GM12878 (cell line): ENCODE results near the gene ANXA11.

Source experiments
- CBX3 ChIP-seq: fragments of 200-600 bp; sonication (generic); IDR thresholded peaks from 2 replicates; pipeline ENCODE4 v1.6.1; 2016; ENCODE audit warnings: low read depth, borderline replicate concordance
- CHD1 ChIP-seq: IDR thresholded peaks from 2 replicates; pipeline ENCODE4 v1.6.1; 2012; ENCODE audit warnings: low read depth, low read length, improper control_type of control experiment
- EP300 ChIP-seq, 2 experiments: fragments of 150-350 bp in 1 of 2; IDR thresholded peaks; 2 replicates each; pipeline ENCODE4 v1.6.1; 2011 to 2012; ENCODE audit warnings: low read depth in 2 of 2, low read length in 2 of 2, borderline replicate concordance in 1 of 2, improper control_type of control experiment in 1 of 2, inconsistent platforms in 1 of 2; ENCODE audit not compliant: control insufficient read depth in 1 of 2
- HDGF ChIP-seq: fragments of 450-650 bp; IDR thresholded peaks from 2 replicates; pipeline ENCODE4 v1.6.1; 2016; ENCODE audit warnings: antibody characterized with exemption
- JUND ChIP-seq: IDR thresholded peaks from 2 replicates; pipeline ENCODE4 v1.6.1; 2012; ENCODE audit warnings: low read depth, mild to moderate bottlenecking, low read length, improper control_type of control experiment, moderate library complexity
- NFIC ChIP-seq: IDR thresholded peaks from 2 replicates; pipeline ENCODE4 v1.6.1; 2012; ENCODE audit warnings: low read depth, mild to moderate bottlenecking, inconsistent platforms, low read length, moderate library complexity
- POLR2AphosphoS5 ChIP-seq: IDR thresholded peaks from 2 replicates; pipeline ENCODE4 v1.6.1; 2011; ENCODE audit warnings: mild to moderate bottlenecking, low read length, inconsistent platforms
- TF ChIP-seq, protein P1 (sequence below), 3 experiments: IDR thresholded peaks in 2 of 3; conservative IDR thresholded peaks in 1 of 3; 2 replicates each; pipeline ENCODE4 v1.5.1; 2011; ENCODE audit warnings: low read depth in 3 of 3, low read length in 3 of 3, mild to moderate bottlenecking in 3 of 3, control low read depth in 2 of 3, moderate library complexity in 2 of 3, inconsistent platforms in 1 of 3, mixed read lengths in 1 of 3; ENCODE audit not compliant: control insufficient read depth in 2 of 3, insufficient read depth in 1 of 3; ENCODE audit errors: extremely low read depth in 1 of 3
- TF ChIP-seq, protein P2 (sequence below): fragments of 450-650 bp; formaldehyde crosslinking; IDR thresholded peaks from 2 replicates; pipeline ENCODE4 v1.5.0; 2022; ENCODE audit warnings: mild to moderate bottlenecking, missing genetic modification characterization
- TF ChIP-seq, protein P3 (sequence below): fragments of 450-650 bp; IDR thresholded peaks from 2 replicates; pipeline ENCODE4 v1.6.1; 2017; ENCODE audit warnings: mild to moderate bottlenecking, low read depth, inconsistent platforms; ENCODE audit not compliant: poor library complexity, severe bottlenecking

DNA sequence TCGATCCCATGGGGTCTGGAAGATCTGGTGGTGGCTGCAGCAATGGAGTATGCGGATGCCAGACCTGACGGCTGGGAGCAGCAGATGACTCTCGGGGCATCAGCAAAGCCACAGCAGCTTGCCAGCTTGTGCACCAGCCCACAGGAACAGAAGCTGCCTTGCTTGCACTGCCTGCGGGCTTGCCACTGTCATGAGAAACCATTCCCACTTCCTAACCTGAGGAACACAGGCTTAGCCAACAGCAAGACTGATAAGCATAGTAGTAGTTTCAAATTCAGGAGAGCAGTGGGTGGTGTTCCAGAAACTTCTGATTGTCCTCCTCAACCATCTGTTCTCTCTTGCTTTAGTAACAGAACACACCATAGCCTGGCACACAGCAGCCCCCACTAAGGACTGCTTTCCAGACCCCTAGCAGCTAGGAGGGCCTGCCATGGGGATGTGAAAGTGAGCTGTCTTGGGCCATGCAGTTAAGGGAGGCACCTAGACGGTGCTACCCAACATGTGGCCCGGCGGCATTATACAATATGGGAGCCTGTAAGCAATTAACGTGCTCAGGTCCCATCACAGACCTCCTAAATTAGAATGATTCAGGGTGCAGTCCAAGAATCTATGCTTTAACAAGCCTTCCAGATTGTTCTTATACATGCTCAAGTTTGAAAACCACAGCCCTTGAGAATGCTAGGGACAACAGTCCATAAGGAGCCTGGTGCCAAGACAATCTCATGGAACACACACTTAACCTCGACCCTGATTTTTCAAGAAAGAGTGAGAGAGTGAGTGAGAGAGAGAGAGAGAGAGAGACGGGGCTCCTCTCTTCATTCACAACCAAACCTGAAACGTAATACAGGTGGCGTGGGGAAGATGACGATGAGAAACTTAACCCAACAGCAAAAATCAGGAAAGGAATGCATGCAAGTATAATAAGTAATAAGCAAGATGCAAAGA is 7.1 kb downstream of the ANXA11 start:
- TF ChIP-seq NFIC, result no peak
- TF ChIP-seq JUND, result no peak
- TF ChIP-seq, protein P1, sequence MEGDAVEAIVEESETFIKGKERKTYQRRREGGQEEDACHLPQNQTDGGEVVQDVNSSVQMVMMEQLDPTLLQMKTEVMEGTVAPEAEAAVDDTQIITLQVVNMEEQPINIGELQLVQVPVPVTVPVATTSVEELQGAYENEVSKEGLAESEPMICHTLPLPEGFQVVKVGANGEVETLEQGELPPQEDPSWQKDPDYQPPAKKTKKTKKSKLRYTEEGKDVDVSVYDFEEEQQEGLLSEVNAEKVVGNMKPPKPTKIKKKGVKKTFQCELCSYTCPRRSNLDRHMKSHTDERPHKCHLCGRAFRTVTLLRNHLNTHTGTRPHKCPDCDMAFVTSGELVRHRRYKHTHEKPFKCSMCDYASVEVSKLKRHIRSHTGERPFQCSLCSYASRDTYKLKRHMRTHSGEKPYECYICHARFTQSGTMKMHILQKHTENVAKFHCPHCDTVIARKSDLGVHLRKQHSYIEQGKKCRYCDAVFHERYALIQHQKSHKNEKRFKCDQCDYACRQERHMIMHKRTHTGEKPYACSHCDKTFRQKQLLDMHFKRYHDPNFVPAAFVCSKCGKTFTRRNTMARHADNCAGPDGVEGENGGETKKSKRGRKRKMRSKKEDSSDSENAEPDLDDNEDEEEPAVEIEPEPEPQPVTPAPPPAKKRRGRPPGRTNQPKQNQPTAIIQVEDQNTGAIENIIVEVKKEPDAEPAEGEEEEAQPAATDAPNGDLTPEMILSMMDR (IDR thresholded peaks at IDR 0.05 in 2 of 3, conservative IDR thresholded peaks at IDR 0.05 in 1 of 3; ENCODE audit: control insufficient read depth in 2 of 3, extremely low read depth in 1 of 3, insufficient read depth in 1 of 3, low read depth in 3 of 3, low read length in 3 of 3), result no peak
- no peak for TF ChIP-seq HDGF
- TF ChIP-seq, protein P2, sequence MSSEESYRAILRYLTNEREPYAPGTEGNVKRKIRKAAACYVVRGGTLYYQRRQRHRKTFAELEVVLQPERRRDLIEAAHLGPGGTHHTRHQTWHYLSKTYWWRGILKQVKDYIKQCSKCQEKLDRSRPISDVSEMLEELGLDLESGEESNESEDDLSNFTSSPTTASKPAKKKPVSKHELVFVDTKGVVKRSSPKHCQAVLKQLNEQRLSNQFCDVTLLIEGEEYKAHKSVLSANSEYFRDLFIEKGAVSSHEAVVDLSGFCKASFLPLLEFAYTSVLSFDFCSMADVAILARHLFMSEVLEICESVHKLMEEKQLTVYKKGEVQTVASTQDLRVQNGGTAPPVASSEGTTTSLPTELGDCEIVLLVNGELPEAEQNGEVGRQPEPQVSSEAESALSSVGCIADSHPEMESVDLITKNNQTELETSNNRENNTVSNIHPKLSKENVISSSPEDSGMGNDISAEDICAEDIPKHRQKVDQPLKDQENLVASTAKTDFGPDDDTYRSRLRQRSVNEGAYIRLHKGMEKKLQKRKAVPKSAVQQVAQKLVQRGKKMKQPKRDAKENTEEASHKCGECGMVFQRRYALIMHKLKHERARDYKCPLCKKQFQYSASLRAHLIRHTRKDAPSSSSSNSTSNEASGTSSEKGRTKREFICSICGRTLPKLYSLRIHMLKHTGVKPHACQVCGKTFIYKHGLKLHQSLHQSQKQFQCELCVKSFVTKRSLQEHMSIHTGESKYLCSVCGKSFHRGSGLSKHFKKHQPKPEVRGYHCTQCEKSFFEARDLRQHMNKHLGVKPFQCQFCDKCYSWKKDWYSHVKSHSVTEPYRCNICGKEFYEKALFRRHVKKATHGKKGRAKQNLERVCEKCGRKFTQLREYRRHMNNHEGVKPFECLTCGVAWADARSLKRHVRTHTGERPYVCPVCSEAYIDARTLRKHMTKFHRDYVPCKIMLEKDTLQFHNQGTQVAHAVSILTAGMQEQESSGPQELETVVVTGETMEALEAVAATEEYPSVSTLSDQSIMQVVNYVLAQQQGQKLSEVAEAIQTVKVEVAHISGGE (CRISPR knock-in tag), result no peak
- no peak for TF ChIP-seq EP300 (IDR thresholded peaks at IDR 0.05; ENCODE audit: borderline replicate concordance in 1 of 2, control insufficient read depth in 1 of 2, low read depth in 2 of 2, low read length in 2 of 2)
- TF ChIP-seq CBX3, result no peak
- no peak for TF ChIP-seq POLR2AphosphoS5
- TF ChIP-seq CHD1, result no peak
- TF ChIP-seq, protein P3, sequence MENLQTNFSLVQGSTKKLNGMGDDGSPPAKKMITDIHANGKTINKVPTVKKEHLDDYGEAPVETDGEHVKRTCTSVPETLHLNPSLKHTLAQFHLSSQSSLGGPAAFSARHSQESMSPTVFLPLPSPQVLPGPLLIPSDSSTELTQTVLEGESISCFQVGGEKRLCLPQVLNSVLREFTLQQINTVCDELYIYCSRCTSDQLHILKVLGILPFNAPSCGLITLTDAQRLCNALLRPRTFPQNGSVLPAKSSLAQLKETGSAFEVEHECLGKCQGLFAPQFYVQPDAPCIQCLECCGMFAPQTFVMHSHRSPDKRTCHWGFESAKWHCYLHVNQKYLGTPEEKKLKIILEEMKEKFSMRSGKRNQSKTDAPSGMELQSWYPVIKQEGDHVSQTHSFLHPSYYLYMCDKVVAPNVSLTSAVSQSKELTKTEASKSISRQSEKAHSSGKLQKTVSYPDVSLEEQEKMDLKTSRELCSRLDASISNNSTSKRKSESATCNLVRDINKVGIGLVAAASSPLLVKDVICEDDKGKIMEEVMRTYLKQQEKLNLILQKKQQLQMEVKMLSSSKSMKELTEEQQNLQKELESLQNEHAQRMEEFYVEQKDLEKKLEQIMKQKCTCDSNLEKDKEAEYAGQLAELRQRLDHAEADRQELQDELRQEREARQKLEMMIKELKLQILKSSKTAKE, result no peak
